HepG2 (cell line): ENCODE data around the gene TM4SF1. TPM values are rescaled to one million over a fixed set of nuclear protein-coding genes. Genes with fewer than 3 reads are reported as not detected.
A peak's percentile ranks its signal among the peaks of the same experiment; 100 is the strongest.

Experiments
- ARID2 ChIP-seq: sonication (generic); formaldehyde crosslinking; IDR thresholded peaks from 2 replicates; pipeline ENCODE4 v1.8.1; 2022; ENCODE audit warnings: mild to moderate bottlenecking, missing genetic modification reagents, borderline replicate concordance
- BCL6 ChIP-seq: IDR thresholded peaks from 2 replicates; pipeline ENCODE4 v1.6.1; 2016; ENCODE audit warnings: missing genetic modification reagents, missing compliant biosample characterization
- ETV5 ChIP-seq: IDR thresholded peaks from 2 replicates; pipeline ENCODE4 v1.6.1; 2018; ENCODE audit warnings: missing biosample characterization, missing genetic modification reagents, inconsistent platforms, borderline replicate concordance
- FOXA3 ChIP-seq: IDR thresholded peaks from 2 replicates; pipeline ENCODE4 v1.6.1; 2016; ENCODE audit warnings: missing genetic modification reagents, missing compliant biosample characterization
- MAF1 ChIP-seq: sonication (generic); formaldehyde crosslinking; IDR thresholded peaks from 2 replicates; pipeline ENCODE4 v1.5.0; 2020; ENCODE audit warnings: missing genetic modification reagents, borderline replicate concordance
- MED1 ChIP-seq: sonication (generic); formaldehyde crosslinking; IDR thresholded peaks from 2 replicates; pipeline ENCODE4 v1.4.0; 2020; ENCODE audit warnings: missing genetic modification reagents
- MIXL1 ChIP-seq: IDR thresholded peaks from 2 replicates; pipeline ENCODE4 v1.6.1; 2016
- MTF1 ChIP-seq: sonication (generic); formaldehyde crosslinking; IDR thresholded peaks from 2 replicates; pipeline ENCODE4 v1.5.0; 2020; ENCODE audit warnings: missing genetic modification reagents
- SALL2 ChIP-seq: sonication (generic); formaldehyde crosslinking; IDR thresholded peaks from 2 replicates; pipeline ENCODE4 v1.8.1; 2023; ENCODE audit warnings: mild to moderate bottlenecking, missing genetic modification reagents, inconsistent platforms
- SOX6 ChIP-seq, 2 experiments: fragments of 450-650 bp in 1 of 2; sonication (generic) in 1 of 2; formaldehyde crosslinking in 1 of 2; IDR thresholded peaks; 2 replicates each; pipeline versions ENCODE4 v1.4.0 to v1.6.1; 2017 to 2020; ENCODE audit warnings: antibody characterized with exemption in 1 of 2, mild to moderate bottlenecking in 1 of 2, missing genetic modification reagents in 1 of 2
- ZBTB20 ChIP-seq: sonication (generic); formaldehyde crosslinking; IDR thresholded peaks from 2 replicates; pipeline ENCODE4 v1.8.1; 2023; ENCODE audit warnings: missing genetic modification reagents, low read depth, mild to moderate bottlenecking, borderline replicate concordance
- ZNF607 ChIP-seq: sonication (generic); formaldehyde crosslinking; IDR thresholded peaks from 2 replicates; pipeline ENCODE4 v1.5.1; 2020; ENCODE audit warnings: missing genetic modification reagents, mild to moderate bottlenecking, borderline replicate concordance
- polyA plus RNA-seq, 8 experiments: library from polyadenylated mRNA; depleted of rRNA in 3 of 8; stranded (reverse) in 7 of 8; unstranded in 1 of 8; fragments of >200 nt; fragmentation: Illumina TruSeq in 4 of 8; extraction: Trizol in 4 of 8; gene quantifications; 2 replicates each; pipeline versions ENCODE4 v1.2.1 to v1.2.3, GENCODE V29; 2011 to 2016; ENCODE audit warnings: low read depth in 4 of 8, missing spikeins in 1 of 8, mixed read lengths in 1 of 8; ENCODE audit not compliant: insufficient read depth in 1 of 8
- total RNA-seq, 5 experiments: library from RNA; depleted of rRNA; stranded (reverse); fragments of >200 nt; fragmentation: Illumina TruSeq; extraction: Trizol; gene quantifications; 2 replicates each; pipeline ENCODE4 v1.2.3, GENCODE V29; 2016; ENCODE audit warnings: low read depth in 1 of 5
- TF ChIP-seq, protein P1 (sequence below): fragments of 450-650 bp; IDR thresholded peaks from 2 replicates; pipeline ENCODE4 v1.6.1; 2016
- TF ChIP-seq, protein P2 (sequence below), 2 experiments: fragments of 450-650 bp in 1 of 2; sonication (generic) in 1 of 2; formaldehyde crosslinking; IDR thresholded peaks; 2 replicates each; pipeline versions ENCODE4 v1.5.0 to v1.8.0; 2020 to 2022; ENCODE audit warnings: mild to moderate bottlenecking in 1 of 2, missing genetic modification reagents in 1 of 2
- TF ChIP-seq, protein P3 (sequence below): sonication (generic); formaldehyde crosslinking; IDR thresholded peaks from 2 replicates; pipeline ENCODE4 v1.4.0; 2020; ENCODE audit warnings: missing genetic modification reagents
- TF ChIP-seq, protein P4 (sequence below): sonication (generic); formaldehyde crosslinking; IDR thresholded peaks from 2 replicates; pipeline ENCODE4 v1.4.0; 2020; ENCODE audit warnings: missing genetic modification reagents
- TF ChIP-seq, protein P5 (sequence below): IDR thresholded peaks from 2 replicates; pipeline ENCODE4 v1.4.0; 2020; ENCODE audit warnings: mild to moderate bottlenecking, missing genetic modification reagents
- TF ChIP-seq, protein P6 (sequence below): sonication (generic); formaldehyde crosslinking; IDR thresholded peaks from 2 replicates; pipeline ENCODE4 v1.4.0; 2020; ENCODE audit warnings: mild to moderate bottlenecking, low read depth, missing genetic modification reagents
- TF ChIP-seq, protein P7 (sequence below): sonication (generic); formaldehyde crosslinking; conservative IDR thresholded peaks from 2 replicates; pipeline ENCODE4 v1.4.0; 2020; ENCODE audit warnings: missing genetic modification reagents

TM4SF1 gene
- total and polyA plus RNA-seq, 2 of the 13 experiments (the other 11 are each of a cell fraction or from before 2014, with no cell fraction given) = 431 to 1,359 TPM

DNA sequence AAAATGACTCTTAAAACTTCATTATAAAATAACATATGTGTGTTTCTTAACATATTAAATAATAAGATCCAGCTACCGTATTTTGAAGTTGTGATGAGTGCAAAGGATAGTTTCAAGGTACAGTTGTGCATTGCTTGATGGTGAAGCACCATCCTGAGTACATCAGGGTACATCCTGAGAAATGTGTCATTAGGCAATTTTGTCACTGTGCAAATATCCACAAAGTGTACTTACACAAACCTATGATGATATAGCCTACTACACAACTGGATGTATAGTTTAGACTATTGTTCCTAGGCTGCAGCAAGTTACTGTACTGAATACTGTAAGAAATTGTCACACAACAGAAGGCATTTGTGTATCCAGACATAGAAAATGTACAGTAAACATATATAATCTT is 20.8 kb upstream of the TM4SF1 start (continued):
- 0 out of 2 replicates have a peak, but pooled peaks have one; percentile 32 for TF ChIP-seq MIXL1
- TF ChIP-seq, protein P1, sequence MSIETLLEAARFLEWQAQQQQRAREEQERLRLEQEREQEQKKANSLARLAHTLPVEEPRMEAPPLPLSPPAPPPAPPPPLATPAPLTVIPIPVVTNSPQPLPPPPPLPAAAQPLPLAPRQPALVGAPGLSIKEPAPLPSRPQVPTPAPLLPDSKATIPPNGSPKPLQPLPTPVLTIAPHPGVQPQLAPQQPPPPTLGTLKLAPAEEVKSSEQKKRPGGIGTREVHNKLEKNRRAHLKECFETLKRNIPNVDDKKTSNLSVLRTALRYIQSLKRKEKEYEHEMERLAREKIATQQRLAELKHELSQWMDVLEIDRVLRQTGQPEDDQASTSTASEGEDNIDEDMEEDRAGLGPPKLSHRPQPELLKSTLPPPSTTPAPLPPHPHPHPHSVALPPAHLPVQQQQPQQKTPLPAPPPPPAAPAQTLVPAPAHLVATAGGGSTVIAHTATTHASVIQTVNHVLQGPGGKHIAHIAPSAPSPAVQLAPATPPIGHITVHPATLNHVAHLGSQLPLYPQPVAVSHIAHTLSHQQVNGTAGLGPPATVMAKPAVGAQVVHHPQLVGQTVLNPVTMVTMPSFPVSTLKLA = no peak
- TF ChIP-seq ARID2 (CRISPR knock-in tag) = no peak
- TF ChIP-seq, protein P2, sequence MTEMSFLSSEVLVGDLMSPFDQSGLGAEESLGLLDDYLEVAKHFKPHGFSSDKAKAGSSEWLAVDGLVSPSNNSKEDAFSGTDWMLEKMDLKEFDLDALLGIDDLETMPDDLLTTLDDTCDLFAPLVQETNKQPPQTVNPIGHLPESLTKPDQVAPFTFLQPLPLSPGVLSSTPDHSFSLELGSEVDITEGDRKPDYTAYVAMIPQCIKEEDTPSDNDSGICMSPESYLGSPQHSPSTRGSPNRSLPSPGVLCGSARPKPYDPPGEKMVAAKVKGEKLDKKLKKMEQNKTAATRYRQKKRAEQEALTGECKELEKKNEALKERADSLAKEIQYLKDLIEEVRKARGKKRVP (CRISPR knock-in tag; IDR thresholded peaks at IDR 0.05) = peak in 1 of 2 experiments; percentile 31; a peak in 1 of 4 replicates
- TF ChIP-seq, protein P3, sequence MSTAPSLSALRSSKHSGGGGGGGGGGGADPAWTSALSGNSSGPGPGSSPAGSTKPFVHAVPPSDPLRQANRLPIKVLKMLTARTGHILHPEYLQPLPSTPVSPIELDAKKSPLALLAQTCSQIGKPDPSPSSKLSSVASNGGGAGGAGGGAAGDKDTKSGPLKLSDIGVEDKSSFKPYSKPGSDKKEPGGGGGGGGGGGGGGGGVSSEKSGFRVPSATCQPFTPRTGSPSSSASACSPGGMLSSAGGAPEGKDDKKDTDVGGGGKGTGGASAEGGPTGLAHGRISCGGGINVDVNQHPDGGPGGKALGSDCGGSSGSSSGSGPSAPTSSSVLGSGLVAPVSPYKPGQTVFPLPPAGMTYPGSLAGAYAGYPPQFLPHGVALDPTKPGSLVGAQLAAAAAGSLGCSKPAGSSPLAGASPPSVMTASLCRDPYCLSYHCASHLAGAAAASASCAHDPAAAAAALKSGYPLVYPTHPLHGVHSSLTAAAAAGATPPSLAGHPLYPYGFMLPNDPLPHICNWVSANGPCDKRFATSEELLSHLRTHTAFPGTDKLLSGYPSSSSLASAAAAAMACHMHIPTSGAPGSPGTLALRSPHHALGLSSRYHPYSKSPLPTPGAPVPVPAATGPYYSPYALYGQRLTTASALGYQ = no peak
- peak; percentile 74 for TF ChIP-seq FOXA3 (CRISPR knock-in tag)
- TF ChIP-seq MTF1 = no peak
- TF ChIP-seq SOX6 (IDR thresholded peaks at IDR 0.05) = no peak
- TF ChIP-seq SOX6 (CRISPR knock-in tag; IDR thresholded peaks at IDR 0.05) = peak; percentile 44; the same call in 1 of the 2 replicates
- TF ChIP-seq BCL6 (CRISPR knock-in tag) = no peak
- TF ChIP-seq, protein P4, sequence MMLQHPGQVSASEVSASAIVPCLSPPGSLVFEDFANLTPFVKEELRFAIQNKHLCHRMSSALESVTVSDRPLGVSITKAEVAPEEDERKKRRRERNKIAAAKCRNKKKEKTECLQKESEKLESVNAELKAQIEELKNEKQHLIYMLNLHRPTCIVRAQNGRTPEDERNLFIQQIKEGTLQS (CRISPR knock-in tag) = peak; percentile 17; the same call in 1 of the 2 replicates
- peak; percentile 73 for TF ChIP-seq MED1 (CRISPR knock-in tag)
- TF ChIP-seq ZNF607 (CRISPR knock-in tag) = no peak
- peak; percentile 60; the same call in 1 of the 2 replicates for TF ChIP-seq ETV5 (CRISPR knock-in tag)
- TF ChIP-seq, protein P5, sequence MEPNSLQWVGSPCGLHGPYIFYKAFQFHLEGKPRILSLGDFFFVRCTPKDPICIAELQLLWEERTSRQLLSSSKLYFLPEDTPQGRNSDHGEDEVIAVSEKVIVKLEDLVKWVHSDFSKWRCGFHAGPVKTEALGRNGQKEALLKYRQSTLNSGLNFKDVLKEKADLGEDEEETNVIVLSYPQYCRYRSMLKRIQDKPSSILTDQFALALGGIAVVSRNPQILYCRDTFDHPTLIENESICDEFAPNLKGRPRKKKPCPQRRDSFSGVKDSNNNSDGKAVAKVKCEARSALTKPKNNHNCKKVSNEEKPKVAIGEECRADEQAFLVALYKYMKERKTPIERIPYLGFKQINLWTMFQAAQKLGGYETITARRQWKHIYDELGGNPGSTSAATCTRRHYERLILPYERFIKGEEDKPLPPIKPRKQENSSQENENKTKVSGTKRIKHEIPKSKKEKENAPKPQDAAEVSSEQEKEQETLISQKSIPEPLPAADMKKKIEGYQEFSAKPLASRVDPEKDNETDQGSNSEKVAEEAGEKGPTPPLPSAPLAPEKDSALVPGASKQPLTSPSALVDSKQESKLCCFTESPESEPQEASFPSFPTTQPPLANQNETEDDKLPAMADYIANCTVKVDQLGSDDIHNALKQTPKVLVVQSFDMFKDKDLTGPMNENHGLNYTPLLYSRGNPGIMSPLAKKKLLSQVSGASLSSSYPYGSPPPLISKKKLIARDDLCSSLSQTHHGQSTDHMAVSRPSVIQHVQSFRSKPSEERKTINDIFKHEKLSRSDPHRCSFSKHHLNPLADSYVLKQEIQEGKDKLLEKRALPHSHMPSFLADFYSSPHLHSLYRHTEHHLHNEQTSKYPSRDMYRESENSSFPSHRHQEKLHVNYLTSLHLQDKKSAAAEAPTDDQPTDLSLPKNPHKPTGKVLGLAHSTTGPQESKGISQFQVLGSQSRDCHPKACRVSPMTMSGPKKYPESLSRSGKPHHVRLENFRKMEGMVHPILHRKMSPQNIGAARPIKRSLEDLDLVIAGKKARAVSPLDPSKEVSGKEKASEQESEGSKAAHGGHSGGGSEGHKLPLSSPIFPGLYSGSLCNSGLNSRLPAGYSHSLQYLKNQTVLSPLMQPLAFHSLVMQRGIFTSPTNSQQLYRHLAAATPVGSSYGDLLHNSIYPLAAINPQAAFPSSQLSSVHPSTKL (CRISPR knock-in tag) = peak; percentile 74
- no peak for TF ChIP-seq MAF1 (CRISPR knock-in tag)
- TF ChIP-seq ZBTB20 = peak; percentile 99
- TF ChIP-seq, protein P6, sequence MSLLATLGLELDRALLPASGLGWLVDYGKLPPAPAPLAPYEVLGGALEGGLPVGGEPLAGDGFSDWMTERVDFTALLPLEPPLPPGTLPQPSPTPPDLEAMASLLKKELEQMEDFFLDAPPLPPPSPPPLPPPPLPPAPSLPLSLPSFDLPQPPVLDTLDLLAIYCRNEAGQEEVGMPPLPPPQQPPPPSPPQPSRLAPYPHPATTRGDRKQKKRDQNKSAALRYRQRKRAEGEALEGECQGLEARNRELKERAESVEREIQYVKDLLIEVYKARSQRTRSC (CRISPR knock-in tag) = no peak
- TF ChIP-seq, protein P7, sequence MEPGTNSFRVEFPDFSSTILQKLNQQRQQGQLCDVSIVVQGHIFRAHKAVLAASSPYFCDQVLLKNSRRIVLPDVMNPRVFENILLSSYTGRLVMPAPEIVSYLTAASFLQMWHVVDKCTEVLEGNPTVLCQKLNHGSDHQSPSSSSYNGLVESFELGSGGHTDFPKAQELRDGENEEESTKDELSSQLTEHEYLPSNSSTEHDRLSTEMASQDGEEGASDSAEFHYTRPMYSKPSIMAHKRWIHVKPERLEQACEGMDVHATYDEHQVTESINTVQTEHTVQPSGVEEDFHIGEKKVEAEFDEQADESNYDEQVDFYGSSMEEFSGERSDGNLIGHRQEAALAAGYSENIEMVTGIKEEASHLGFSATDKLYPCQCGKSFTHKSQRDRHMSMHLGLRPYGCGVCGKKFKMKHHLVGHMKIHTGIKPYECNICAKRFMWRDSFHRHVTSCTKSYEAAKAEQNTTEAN = peak; percentile 81
- no peak for TF ChIP-seq SALL2 (CRISPR knock-in tag)
